Smooth muscle cell (in vitro differentiated cells): Measurements from ENCODE around the gene GJC3. TPM values are rescaled to one million over a fixed set of nuclear protein-coding genes. Genes with fewer than 3 reads are reported as not detected.
A peak's percentile ranks its signal among the peaks of the same experiment; 100 is the strongest.

Experiments used
- DNase-seq: peaks from one replicate; lab custom pipeline; 2025; ENCODE audit not compliant: unreplicated experiment; lab: John Stamatoyannopoulos, UW
- H2AFZ ChIP-seq: fragments of 200-600 bp; sonication (generic); 2 replicates; pipeline ENCODE4 v1.6.0; 2016; ENCODE audit warnings: antibody characterized with exemption, low read depth, mild to moderate bottlenecking
- H3F3A ChIP-seq: fragments of 200-600 bp; sonication (generic); 2 replicates; pipeline ENCODE4 v1.6.0; 2017; ENCODE audit warnings: antibody characterized with exemption, low read depth
- H3K27ac ChIP-seq: fragments of 200-600 bp; sonication (generic); 2 replicates; pipeline ENCODE4 v1.5.1; 2016; ENCODE audit warnings: low read depth, mild to moderate bottlenecking
- H3K27me3 ChIP-seq: fragments of 200-600 bp; sonication (generic); 2 replicates; pipeline ENCODE4 v1.6.1; 2016; ENCODE audit warnings: low read depth, mild to moderate bottlenecking
- H3K36me3 ChIP-seq: fragments of 200-600 bp; sonication (generic); 2 replicates; pipeline ENCODE4 v1.5.1; 2016; ENCODE audit warnings: low read depth
- H3K4me1 ChIP-seq: fragments of 200-600 bp; sonication (generic); 2 replicates; pipeline ENCODE4 v1.5.1; 2016; ENCODE audit warnings: low read depth
- H3K4me2 ChIP-seq: fragments of 200-600 bp; sonication (generic); 2 replicates; pipeline ENCODE4 v1.6.0; 2016; ENCODE audit warnings: mild to moderate bottlenecking
- H3K4me3 ChIP-seq: fragments of 200-600 bp; sonication (generic); 2 replicates; pipeline ENCODE4 v1.5.1; 2016; ENCODE audit warnings: mild to moderate bottlenecking
- H3K79me2 ChIP-seq: fragments of 200-600 bp; sonication (generic); 2 replicates; pipeline ENCODE4 v1.6.0; 2016; ENCODE audit warnings: low read depth, mild to moderate bottlenecking
- H3K9ac ChIP-seq: fragments of 200-600 bp; sonication (generic); 2 replicates; pipeline ENCODE4 v1.6.0; 2016; ENCODE audit warnings: low read depth
- H3K9me3 ChIP-seq: fragments of 200-600 bp; sonication (generic); replicated peaks from 2 replicates; pipeline ENCODE4 v1.5.1; 2016; ENCODE audit warnings: low read depth
- H4K20me1 ChIP-seq: fragments of 200-600 bp; sonication (generic); 2 replicates; pipeline ENCODE4 v1.6.0; 2016; ENCODE audit warnings: low read depth
- WGBS: methylation state at CpG from one replicate; pipeline ENCODE4 v1.1.7; 2016; ENCODE audit warnings: low lambda C conversion rate; 5-methylcytosine and 5-hydroxymethylcytosine counted together
- polyA plus RNA-seq: library from polyadenylated mRNA; unstranded; fragments of >200 nt; fragmentation: Nextera tagmentation; extraction: Ambion mirVana; gene quantifications from 2 replicates; pipeline ENCODE4 v1.2.1, GENCODE V29; 2016
- total RNA-seq: library from RNA; depleted of rRNA; stranded (reverse); fragments of >200 nt; gene quantifications from 2 replicates; pipeline ENCODE4 v1.2.3, GENCODE V29; 2014
- TF ChIP-seq, protein P1 (sequence below): fragments of 200-600 bp; sonication (generic); IDR thresholded peaks from 2 replicates; pipeline ENCODE4 v1.5.1; 2017; ENCODE audit warnings: borderline replicate concordance, mild to moderate bottlenecking, antibody characterized with exemption; ENCODE audit not compliant: insufficient read depth, poor library complexity, severe bottlenecking

Gene GJC3, protein sequence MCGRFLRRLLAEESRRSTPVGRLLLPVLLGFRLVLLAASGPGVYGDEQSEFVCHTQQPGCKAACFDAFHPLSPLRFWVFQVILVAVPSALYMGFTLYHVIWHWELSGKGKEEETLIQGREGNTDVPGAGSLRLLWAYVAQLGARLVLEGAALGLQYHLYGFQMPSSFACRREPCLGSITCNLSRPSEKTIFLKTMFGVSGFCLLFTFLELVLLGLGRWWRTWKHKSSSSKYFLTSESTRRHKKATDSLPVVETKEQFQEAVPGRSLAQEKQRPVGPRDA
- total RNA-seq (not detected in 2 replicates), polyA plus RNA-seq (not detected in 2 replicates)

DNA sequence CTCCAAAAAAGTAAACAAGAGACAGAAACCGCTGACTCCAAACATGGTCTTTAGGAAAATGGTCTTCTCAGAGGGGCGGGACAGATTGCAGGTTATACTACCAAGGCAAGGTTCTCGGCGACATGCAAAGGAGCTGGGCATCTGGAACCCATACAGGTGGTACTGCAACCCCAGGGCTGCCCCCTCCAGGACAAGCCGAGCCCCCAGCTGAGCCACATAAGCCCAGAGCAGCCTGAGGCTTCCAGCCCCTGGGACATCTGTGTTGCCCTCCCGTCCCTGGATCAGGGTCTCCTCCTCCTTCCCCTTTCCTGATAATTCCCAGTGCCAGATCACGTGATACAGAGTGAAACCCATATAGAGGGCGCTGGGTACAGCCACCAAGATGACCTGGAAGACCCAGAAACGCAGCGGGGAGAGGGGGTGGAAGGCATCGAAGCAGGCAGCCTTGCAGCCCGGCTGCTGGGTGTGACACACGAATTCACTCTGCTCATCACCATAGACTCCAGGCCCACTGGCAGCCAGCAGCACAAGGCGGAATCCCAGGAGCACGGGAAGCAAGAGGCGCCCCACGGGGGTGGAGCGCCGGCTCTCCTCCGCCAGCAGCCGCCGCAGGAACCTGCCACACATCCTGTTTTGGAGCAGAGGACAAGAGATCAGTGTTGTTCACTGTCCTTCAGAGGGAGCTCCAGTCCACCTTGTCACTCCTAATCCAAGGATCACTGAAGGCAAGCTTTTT lies at the start of gene GJC3:
GJC3 (minus strand) TSS at position 627 of the 736 bp plus-strand sequence; CDS start at position 627, 0 bp downstream.
- no peaks in the 10 kb centered on the region for H3F3A ChIP-seq
- H3K9me3 ChIP-seq, result no peaks in the 10 kb centered on the region
- TF ChIP-seq, protein P1, sequence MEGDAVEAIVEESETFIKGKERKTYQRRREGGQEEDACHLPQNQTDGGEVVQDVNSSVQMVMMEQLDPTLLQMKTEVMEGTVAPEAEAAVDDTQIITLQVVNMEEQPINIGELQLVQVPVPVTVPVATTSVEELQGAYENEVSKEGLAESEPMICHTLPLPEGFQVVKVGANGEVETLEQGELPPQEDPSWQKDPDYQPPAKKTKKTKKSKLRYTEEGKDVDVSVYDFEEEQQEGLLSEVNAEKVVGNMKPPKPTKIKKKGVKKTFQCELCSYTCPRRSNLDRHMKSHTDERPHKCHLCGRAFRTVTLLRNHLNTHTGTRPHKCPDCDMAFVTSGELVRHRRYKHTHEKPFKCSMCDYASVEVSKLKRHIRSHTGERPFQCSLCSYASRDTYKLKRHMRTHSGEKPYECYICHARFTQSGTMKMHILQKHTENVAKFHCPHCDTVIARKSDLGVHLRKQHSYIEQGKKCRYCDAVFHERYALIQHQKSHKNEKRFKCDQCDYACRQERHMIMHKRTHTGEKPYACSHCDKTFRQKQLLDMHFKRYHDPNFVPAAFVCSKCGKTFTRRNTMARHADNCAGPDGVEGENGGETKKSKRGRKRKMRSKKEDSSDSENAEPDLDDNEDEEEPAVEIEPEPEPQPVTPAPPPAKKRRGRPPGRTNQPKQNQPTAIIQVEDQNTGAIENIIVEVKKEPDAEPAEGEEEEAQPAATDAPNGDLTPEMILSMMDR, result no peak
- peak; percentile 2 for DNase-seq
- no peaks in the 10 kb centered on the region for H3K79me2 ChIP-seq
- H3K4me1 ChIP-seq, result no peaks in the 10 kb centered on the region
- no peak within 1 kb of the TSS for H3K9ac ChIP-seq
- peak within 1 kb of the TSS; percentile 36 for H3K4me3 ChIP-seq
- peak within 1 kb of the TSS; percentile 81 for H2AFZ ChIP-seq
- H3K27me3 ChIP-seq, result peaks cover 5% of the 10 kb centered on the region
- WGBS, result 25% methylated on average over 22 of the region's 22 CpGs
- no peaks in the 10 kb centered on the region for H4K20me1 ChIP-seq
- no peaks in the 10 kb centered on the region for H3K36me3 ChIP-seq
- no peak within 1 kb of the TSS for H3K27ac ChIP-seq
- H3K4me2 ChIP-seq, result peak within 1 kb of the TSS; percentile 73

DNA sequence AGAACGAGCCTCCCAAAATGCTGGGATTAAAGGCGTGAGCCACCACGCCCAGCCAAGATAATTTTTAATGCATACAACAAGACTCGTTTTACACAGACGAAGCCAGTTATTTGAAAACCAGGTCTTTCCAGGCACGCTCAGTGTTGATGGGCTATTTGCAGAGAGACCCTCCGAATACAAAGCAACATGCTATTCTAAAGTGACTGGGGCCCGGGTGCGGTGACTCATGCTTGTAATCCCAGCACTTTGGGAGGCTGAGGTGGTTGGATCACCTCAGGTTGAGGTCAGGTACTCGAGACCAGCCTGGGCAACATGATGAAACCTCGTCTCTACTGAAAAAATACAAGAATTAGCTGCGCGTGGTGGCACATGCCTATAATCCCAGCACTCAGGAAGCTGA lies 47.2 kb upstream of the GJC3 start:
- H3K9me3 ChIP-seq, result no peaks in the 10 kb centered on the region
- H4K20me1 ChIP-seq, result no peaks in the 10 kb centered on the region
- no peak overlapping the region for H3K4me3 ChIP-seq
- no peak overlapping the region for H2AFZ ChIP-seq
- H3K27me3 ChIP-seq, result no peaks in the 10 kb centered on the region
- H3K27ac ChIP-seq, result no peak overlapping the region
- no peaks in the 10 kb centered on the region for H3K4me1 ChIP-seq
- 82% methylated on average over 13 of the region's 13 CpGs for whole genome bisulfite sequencing
- DNase-seq, result no peak
- no peaks in the 10 kb centered on the region for H3K36me3 ChIP-seq
- H3K9ac ChIP-seq, result no peak overlapping the region
- no peaks in the 10 kb centered on the region for H3F3A ChIP-seq
- TF ChIP-seq, protein P1, result no peak
- H3K79me2 ChIP-seq, result no peaks in the 10 kb centered on the region
- no peak overlapping the region for H3K4me2 ChIP-seq

DNA sequence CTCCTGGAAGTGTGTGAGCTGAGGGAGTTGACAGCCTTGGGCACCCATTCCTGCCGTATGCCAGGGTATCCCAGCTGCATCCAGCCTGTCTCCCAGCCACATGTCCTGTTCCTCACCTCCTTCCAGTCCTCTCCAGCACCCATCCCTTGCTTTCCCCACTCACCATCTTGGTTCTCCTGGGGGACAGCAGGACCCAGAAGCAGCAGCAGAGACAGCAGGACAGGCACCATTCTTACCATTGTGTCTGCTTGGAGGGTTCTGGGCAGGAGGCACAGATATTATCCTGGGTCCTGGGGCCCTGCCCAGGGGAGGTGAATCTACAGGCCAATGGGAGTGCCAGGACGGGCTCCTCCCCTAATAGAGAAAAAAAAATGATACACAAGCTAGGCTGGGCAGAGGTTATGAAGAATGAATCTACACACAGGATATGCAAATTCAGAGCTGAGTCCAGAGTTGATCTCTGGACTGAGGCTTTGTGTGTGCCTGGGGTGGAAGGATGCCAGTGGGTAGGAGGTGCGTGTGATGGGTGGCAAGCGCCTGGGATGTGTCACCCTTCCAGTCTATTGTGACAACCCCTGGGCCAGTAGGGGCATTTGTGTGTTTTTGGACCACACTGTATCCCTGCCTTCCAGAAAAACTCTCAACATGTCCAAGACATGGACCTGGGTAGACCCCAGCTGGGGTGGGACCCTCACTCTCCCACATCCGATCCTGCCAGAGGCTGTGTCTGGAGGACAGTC lies 46.5 kb upstream of the GJC3 start, which contains the start of gene AZGP1:
AZGP1 (minus strand) TSS at position 250 of the 740 bp plus-strand sequence; CDS start at position 239, 11 bp downstream.
- no peak for DNase-seq
- H2AFZ ChIP-seq, result no peak within 1 kb of the TSS
- 84% methylated on average over 5 of the region's 5 CpGs for WGBS

More for the DNA sequence above, 46.5 kb upstream of the GJC3 start, which contains the start of gene AZGP1:
- Histone ChIP-seq H3K27me3 (no peaks in the 10 kb centered on the region), H3K4me1 (no peaks in the 10 kb centered on the region), H3K79me2 (no peaks in the 10 kb centered on the region), H3K4me3 (no peak within 1 kb of the TSS), H3K9ac (no peak within 1 kb of the TSS), H4K20me1 (no peaks in the 10 kb centered on the region), H3F3A (no peaks in the 10 kb centered on the region), H3K36me3 (no peaks in the 10 kb centered on the region), H3K4me2 (no peak within 1 kb of the TSS), H3K27ac (no peak within 1 kb of the TSS), H3K9me3 (no peaks in the 10 kb centered on the region)
- TF ChIP-seq, protein P1, result no peak
